HepG2 (cell line): ENCODE data around the gene HTRA3. TPM values are rescaled to one million over a fixed set of nuclear protein-coding genes. Genes with fewer than 3 reads are reported as not detected.

Experiments used
- ATAC-seq: fragments of 200-7000 bp; cut with Tn5 transposase; 3 replicates; pipeline ENCODE4 v1.9.1; 2020; ENCODE audit warnings: mild to moderate bottlenecking, moderate library complexity
- BruUV-seq: library from RNA; stranded (reverse); fragments of 400-500 nt; replicated peaks from 2 replicates; lab custom pipeline; 2021; lab: Mats Ljungman, UMichigan
- CTCF ChIA-PET: fragments of 300-600 bp; formaldehyde crosslinking; extraction: SDS; loops from one replicate; lab custom pipeline; 2021; ENCODE audit warnings: low total read pairs, inconsistent platforms, low intra/inter-chr PET ratio; lab: Yijun Ruan, JAX
- POLR2A ChIA-PET: fragments of 350-600 bp; sonication (Branson Sonifier 250); formaldehyde crosslinking; loops from one replicate; lab custom pipeline; 2020; ENCODE audit warnings: antibody characterized with exemption, inconsistent platforms; lab: Yijun Ruan, JAX
- DNase-seq: peaks from one replicate; pipeline ENCODE4 v3.0.0-alpha.2; 2015; ENCODE audit warnings: low spot score
- FAIRE-seq: peaks from 3 replicates; lab custom pipeline; 2011; peaks lifted over from hg19 to GRCh38; lab: Jason Lieb, UNC
- H2AFZ ChIP-seq: one replicate; pipeline ENCODE4 v1.6.1; 2011; ENCODE audit warnings: low read length, inconsistent platforms
- H3K27ac ChIP-seq: fragments of 300-600 bp; 3 replicates; pipeline ENCODE4 v1.8.0; 2011; ENCODE audit warnings: mixed run types, mild to moderate bottlenecking, mixed read lengths, low read length, inconsistent platforms; ENCODE audit not compliant: insufficient read depth; ENCODE audit errors: extremely low read length
- H3K27me3 ChIP-seq, 2 experiments: fragments of 200-600 bp in 1 of 2; 2 replicates in 1 of 2; 3 replicates in 1 of 2; pipeline versions ENCODE4 v1.6.0 to v1.8.0; 2011; ENCODE audit warnings: low read length in 2 of 2, mild to moderate bottlenecking in 2 of 2, moderate library complexity in 2 of 2, inconsistent platforms in 1 of 2; ENCODE audit not compliant: insufficient read depth in 2 of 2, control insufficient read depth in 1 of 2
- H3K36me3 ChIP-seq, 2 experiments: fragments of 200-600 bp in 1 of 2; replicated peaks in 1 of 2; 2 replicates in 1 of 2; 3 replicates in 1 of 2; pipeline versions ENCODE4 v1.5.1 to v1.8.0; 2011; ENCODE audit warnings: low read length in 2 of 2, inconsistent platforms in 1 of 2; ENCODE audit not compliant: insufficient read depth in 2 of 2, control insufficient read depth in 1 of 2
- H3K4me1 ChIP-seq: 2 replicates; pipeline ENCODE4 v1.5.1; 2012; ENCODE audit warnings: low read length, inconsistent platforms; ENCODE audit not compliant: insufficient read depth
- H3K4me2 ChIP-seq: 2 replicates; pipeline ENCODE4 v1.6.0; 2011; ENCODE audit warnings: low read depth, low read length, inconsistent platforms
- H3K4me3 ChIP-seq, 3 experiments: fragments of 200-600 bp in 1 of 3; sonication (generic), shearing (Covaris generic) in 1 of 3; replicated peaks in 1 of 3; 2 replicates each; pipeline ENCODE4 v1.5.1; 2011 to 2016; ENCODE audit warnings: low read length in 3 of 3, inconsistent platforms in 2 of 3, low read depth in 2 of 3, mild to moderate bottlenecking in 2 of 3, control low read depth in 1 of 3, mixed read lengths in 1 of 3; ENCODE audit not compliant: insufficient read depth in 1 of 3
- H3K79me2 ChIP-seq: one replicate; pipeline ENCODE4 v1.6.1; 2011; ENCODE audit warnings: low read length, inconsistent platforms; ENCODE audit not compliant: insufficient read depth
- H3K9ac ChIP-seq: 2 replicates; pipeline ENCODE4 v1.6.0; 2011; ENCODE audit warnings: mild to moderate bottlenecking, low read depth, low read length, inconsistent platforms; ENCODE audit not compliant: insufficient read depth
- H3K9me3 ChIP-seq: 2 replicates; pipeline ENCODE4 v1.5.1; 2012; ENCODE audit warnings: mild to moderate bottlenecking, low read length
- H4K20me1 ChIP-seq: 2 replicates; pipeline ENCODE4 v1.6.0; 2011; ENCODE audit warnings: inconsistent platforms, mild to moderate bottlenecking, low read length, moderate library complexity; ENCODE audit not compliant: insufficient read depth
- ATF7 ChIP-seq, 2 experiments: fragments of 450-650 bp in 1 of 2; sonication (generic) in 1 of 2; formaldehyde crosslinking in 1 of 2; IDR thresholded peaks; 2 replicates each; pipeline versions ENCODE4 v1.4.0 to v1.6.1; 2016 to 2020; ENCODE audit warnings: antibody characterized with exemption in 1 of 2, mild to moderate bottlenecking in 1 of 2, missing genetic modification reagents in 1 of 2
- GATA4 ChIP-seq: sonication (generic); IDR thresholded peaks from 2 replicates; pipeline ENCODE4 v1.6.1; 2016; ENCODE audit warnings: antibody characterized with exemption, low read depth, borderline replicate concordance
- GATAD1 ChIP-seq: IDR thresholded peaks from 2 replicates; pipeline ENCODE4 v1.6.1; 2016; ENCODE audit warnings: missing genetic modification reagents, missing compliant biosample characterization
- HDAC2 ChIP-seq: sonication (generic); formaldehyde crosslinking; IDR thresholded peaks from 2 replicates; pipeline ENCODE4 v1.4.0; 2020; ENCODE audit warnings: missing genetic modification reagents
- IRX3 ChIP-seq: sonication (generic); formaldehyde crosslinking; IDR thresholded peaks from 2 replicates; pipeline ENCODE4 v1.8.1; 2023; ENCODE audit warnings: mild to moderate bottlenecking, low read depth, missing genetic modification reagents, borderline replicate concordance
- PTBP1 ChIP-seq: fragments of 200-400 bp; formaldehyde crosslinking; IDR thresholded peaks from 2 replicates; pipeline ENCODE4 v1.6.1; 2018; ENCODE audit warnings: low read length, low read depth; ENCODE audit not compliant: poor library complexity, severe bottlenecking
- SOX6 ChIP-seq, 2 experiments: fragments of 450-650 bp in 1 of 2; sonication (generic) in 1 of 2; formaldehyde crosslinking in 1 of 2; IDR thresholded peaks; 2 replicates each; pipeline versions ENCODE4 v1.4.0 to v1.6.1; 2017 to 2020; ENCODE audit warnings: antibody characterized with exemption in 1 of 2, mild to moderate bottlenecking in 1 of 2, missing genetic modification reagents in 1 of 2
- ZBTB38 ChIP-seq: sonication (generic); formaldehyde crosslinking; IDR thresholded peaks from 2 replicates; pipeline ENCODE4 v1.5.1; 2020; ENCODE audit warnings: mild to moderate bottlenecking, missing genetic modification reagents
- ZNF354B ChIP-seq: sonication (generic); formaldehyde crosslinking; IDR thresholded peaks from 2 replicates; pipeline ENCODE4 v1.8.0; 2022; ENCODE audit warnings: mild to moderate bottlenecking, missing genetic modification reagents
- in situ Hi-C: cut with HindIII; loops from 2 replicates; pipeline ENCODE4 v1.10.0; 2017; ENCODE audit warnings: low pct_unique_long_range_greater_than_20kb; ENCODE audit not compliant: extremely low pct_ligation_motif_present
- intact Hi-C: fragments of 100-400 bp; cut with micrococcal nuclease; formaldehyde crosslinking; loops from one replicate; pipeline ENCODE4 v1.10.0; 2022; ENCODE audit not compliant: unreplicated experiment
- polyA plus RNA-seq, 8 experiments: library from polyadenylated mRNA; depleted of rRNA in 3 of 8; stranded (reverse) in 7 of 8; unstranded in 1 of 8; fragments of >200 nt; fragmentation: Illumina TruSeq in 4 of 8; extraction: Trizol in 4 of 8; gene quantifications; 2 replicates each; pipeline versions ENCODE4 v1.2.1 to v1.2.3, GENCODE V29; 2011 to 2016; ENCODE audit warnings: low read depth in 4 of 8, missing spikeins in 1 of 8, mixed read lengths in 1 of 8; ENCODE audit not compliant: insufficient read depth in 1 of 8
- total RNA-seq, 5 experiments: library from RNA; depleted of rRNA; stranded (reverse); fragments of >200 nt; fragmentation: Illumina TruSeq; extraction: Trizol; gene quantifications; 2 replicates each; pipeline ENCODE4 v1.2.3, GENCODE V29; 2016; ENCODE audit warnings: low read depth in 1 of 5
- TF ChIP-seq, protein P1 (sequence below): sonication (generic); formaldehyde crosslinking; conservative IDR thresholded peaks from 2 replicates; pipeline ENCODE4 v1.4.0; 2020; ENCODE audit warnings: mild to moderate bottlenecking, missing genetic modification reagents, moderate library complexity
- TF ChIP-seq, protein P2 (sequence below): sonication (generic); formaldehyde crosslinking; IDR thresholded peaks from one replicate; pipeline ENCODE4 v1.5.1; 2020; ENCODE audit warnings: mild to moderate bottlenecking, missing genetic modification reagents; ENCODE audit errors: not compliant biosample characterization

The HTRA3 gene
- total and polyA plus RNA-seq, 2 of the 13 experiments (the other 11 are each of a cell fraction or from before 2014, with no cell fraction given): 0.17 TPM; not detected in 1

DNA sequence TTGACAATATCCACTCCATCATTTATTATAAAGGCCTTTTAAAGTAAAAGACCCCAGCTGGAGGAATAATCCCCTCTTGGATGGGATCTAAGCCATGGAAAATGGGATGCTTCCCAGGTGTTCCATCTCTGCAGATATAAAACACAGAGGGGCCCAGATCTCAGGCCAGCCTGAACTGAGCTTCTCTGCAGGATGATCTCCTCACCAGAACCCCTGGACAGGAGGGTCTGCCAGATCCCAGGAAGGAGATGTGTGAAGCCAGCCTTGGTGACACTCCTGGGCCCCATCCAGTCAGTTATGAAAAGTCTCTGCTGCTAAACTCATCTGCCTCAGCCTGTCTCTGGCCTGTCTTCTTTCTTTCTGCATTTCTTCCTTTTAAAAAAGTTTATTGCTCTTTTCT is 56.7 kb downstream of the HTRA3 start:
- CTCF ChIA-PET: no interaction called here
- ATAC-seq (no peak), FAIRE-seq (no peak), DNase-seq (no peak)
- H4K20me1 ChIP-seq: no peaks in the 10 kb centered on the region
- no TSS peak for BruUV-seq
- no peaks in the 10 kb centered on the region for H3K4me1 ChIP-seq
- H3K36me3 ChIP-seq: no peaks in the 10 kb centered on the region
- H3K9ac ChIP-seq: no peak overlapping the region
- H3K4me3 ChIP-seq: no peak overlapping the region
- H3K9me3 ChIP-seq: 0 out of 2 replicates have a peak, but pooled peaks cover 5% of the 10 kb centered on the region
- peaks cover 3 to 24% of the 10 kb centered on the region in 2 experiments; a peak in 3 of 5 replicates for H3K27me3 ChIP-seq
- H3K27ac ChIP-seq: no peak overlapping the region
- H3K4me2 ChIP-seq: no peak overlapping the region
- H3K79me2 ChIP-seq: no peaks in the 10 kb centered on the region
- no peak overlapping the region for H2AFZ ChIP-seq
- POLR2A ChIA-PET: no interaction called here
- intact Hi-C loops: no loop called here
- in situ Hi-C loops: no loop called here
- TF ChIP-seq ZBTB38 (no peak), GATA4 (no peak), ZNF354B (CRISPR knock-in tag) (no peak), ATF7 (IDR thresholded peaks at IDR 0.05) (no peak), ATF7 (CRISPR knock-in tag; IDR thresholded peaks at IDR 0.05) (no peak), SOX6 (IDR thresholded peaks at IDR 0.05) (no peak), SOX6 (CRISPR knock-in tag; IDR thresholded peaks at IDR 0.05) (no peak), HDAC2 (no peak), IRX3 (CRISPR knock-in tag) (no peak), GATAD1 (CRISPR knock-in tag) (no peak), PTBP1 (no peak)
- TF ChIP-seq, protein P1, sequence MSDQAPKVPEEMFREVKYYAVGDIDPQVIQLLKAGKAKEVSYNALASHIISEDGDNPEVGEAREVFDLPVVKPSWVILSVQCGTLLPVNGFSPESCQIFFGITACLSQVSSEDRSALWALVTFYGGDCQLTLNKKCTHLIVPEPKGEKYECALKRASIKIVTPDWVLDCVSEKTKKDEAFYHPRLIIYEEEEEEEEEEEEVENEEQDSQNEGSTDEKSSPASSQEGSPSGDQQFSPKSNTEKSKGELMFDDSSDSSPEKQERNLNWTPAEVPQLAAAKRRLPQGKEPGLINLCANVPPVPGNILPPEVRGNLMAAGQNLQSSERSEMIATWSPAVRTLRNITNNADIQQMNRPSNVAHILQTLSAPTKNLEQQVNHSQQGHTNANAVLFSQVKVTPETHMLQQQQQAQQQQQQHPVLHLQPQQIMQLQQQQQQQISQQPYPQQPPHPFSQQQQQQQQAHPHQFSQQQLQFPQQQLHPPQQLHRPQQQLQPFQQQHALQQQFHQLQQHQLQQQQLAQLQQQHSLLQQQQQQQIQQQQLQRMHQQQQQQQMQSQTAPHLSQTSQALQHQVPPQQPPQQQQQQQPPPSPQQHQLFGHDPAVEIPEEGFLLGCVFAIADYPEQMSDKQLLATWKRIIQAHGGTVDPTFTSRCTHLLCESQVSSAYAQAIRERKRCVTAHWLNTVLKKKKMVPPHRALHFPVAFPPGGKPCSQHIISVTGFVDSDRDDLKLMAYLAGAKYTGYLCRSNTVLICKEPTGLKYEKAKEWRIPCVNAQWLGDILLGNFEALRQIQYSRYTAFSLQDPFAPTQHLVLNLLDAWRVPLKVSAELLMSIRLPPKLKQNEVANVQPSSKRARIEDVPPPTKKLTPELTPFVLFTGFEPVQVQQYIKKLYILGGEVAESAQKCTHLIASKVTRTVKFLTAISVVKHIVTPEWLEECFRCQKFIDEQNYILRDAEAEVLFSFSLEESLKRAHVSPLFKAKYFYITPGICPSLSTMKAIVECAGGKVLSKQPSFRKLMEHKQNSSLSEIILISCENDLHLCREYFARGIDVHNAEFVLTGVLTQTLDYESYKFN (CRISPR knock-in tag): no peak
- TF ChIP-seq, protein P2, sequence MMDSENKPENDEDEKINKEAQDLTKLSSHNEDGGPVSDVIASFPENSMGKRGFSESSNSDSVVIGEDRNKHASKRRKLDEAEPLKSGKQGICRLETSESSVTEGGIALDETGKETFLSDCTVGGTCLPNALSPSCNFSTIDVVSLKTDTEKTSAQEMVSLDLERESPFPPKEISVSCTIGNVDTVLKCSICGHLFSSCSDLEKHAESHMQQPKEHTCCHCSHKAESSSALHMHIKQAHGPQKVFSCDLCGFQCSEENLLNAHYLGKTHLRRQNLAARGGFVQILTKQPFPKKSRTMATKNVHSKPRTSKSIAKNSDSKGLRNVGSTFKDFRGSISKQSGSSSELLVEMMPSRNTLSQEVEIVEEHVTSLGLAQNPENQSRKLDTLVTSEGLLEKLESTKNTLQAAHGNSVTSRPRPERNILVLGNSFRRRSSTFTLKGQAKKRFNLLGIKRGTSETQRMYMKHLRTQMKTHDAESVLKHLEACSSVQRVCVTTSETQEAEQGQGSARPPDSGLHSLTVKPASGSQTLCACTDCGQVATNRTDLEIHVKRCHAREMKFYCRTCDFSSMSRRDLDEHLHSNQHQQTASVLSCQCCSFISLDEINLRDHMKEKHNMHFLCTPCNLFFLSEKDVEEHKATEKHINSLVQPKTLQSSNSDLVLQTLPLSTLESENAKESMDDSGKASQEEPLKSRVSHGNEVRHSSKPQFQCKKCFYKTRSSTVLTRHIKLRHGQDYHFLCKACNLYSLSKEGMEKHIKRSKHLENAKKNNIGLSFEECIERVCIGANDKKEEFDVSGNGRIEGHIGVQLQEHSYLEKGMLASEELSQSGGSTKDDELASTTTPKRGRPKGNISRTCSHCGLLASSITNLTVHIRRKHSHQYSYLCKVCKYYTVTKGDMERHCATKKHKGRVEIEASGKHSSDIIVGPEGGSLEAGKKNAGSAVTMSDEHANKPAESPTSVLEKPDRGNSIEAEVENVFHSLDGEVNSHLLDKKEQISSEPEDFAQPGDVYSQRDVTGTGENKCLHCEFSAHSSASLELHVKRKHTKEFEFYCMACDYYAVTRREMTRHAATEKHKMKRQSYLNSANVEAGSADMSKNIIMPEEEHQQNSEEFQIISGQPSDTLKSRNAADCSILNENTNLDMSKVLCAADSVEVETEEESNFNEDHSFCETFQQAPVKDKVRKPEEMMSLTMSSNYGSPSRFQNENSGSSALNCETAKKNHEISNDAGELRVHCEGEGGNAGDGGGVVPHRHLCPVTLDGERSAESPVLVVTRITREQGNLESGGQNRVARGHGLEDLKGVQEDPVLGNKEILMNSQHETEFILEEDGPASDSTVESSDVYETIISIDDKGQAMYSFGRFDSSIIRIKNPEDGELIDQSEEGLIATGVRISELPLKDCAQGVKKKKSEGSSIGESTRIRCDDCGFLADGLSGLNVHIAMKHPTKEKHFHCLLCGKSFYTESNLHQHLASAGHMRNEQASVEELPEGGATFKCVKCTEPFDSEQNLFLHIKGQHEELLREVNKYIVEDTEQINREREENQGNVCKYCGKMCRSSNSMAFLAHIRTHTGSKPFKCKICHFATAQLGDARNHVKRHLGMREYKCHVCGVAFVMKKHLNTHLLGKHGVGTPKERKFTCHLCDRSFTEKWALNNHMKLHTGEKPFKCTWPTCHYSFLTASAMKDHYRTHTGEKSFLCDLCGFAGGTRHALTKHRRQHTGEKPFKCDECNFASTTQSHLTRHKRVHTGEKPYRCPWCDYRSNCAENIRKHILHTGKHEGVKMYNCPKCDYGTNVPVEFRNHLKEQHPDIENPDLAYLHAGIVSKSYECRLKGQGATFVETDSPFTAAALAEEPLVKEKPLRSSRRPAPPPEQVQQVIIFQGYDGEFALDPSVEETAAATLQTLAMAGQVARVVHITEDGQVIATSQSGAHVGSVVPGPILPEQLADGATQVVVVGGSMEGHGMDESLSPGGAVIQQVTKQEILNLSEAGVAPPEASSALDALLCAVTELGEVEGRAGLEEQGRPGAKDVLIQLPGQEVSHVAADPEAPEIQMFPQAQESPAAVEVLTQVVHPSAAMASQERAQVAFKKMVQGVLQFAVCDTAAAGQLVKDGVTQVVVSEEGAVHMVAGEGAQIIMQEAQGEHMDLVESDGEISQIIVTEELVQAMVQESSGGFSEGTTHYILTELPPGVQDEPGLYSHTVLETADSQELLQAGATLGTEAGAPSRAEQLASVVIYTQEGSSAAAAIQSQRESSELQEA (CRISPR knock-in tag): no peak
